H1 (cell line): ENCODE measurements around the gene MBNL2. TPM values are rescaled to one million over a fixed set of nuclear protein-coding genes. Genes with fewer than 3 reads are reported as not detected.

Experiments used
- ATF2 ChIP-seq: IDR thresholded peaks from 2 replicates; pipeline ENCODE4 v1.6.1; 2012; ENCODE audit warnings: low read length, inconsistent platforms
- ATF3 ChIP-seq: IDR thresholded peaks from 2 replicates; pipeline ENCODE4 v1.6.1; 2011; ENCODE audit warnings: low read depth, mild to moderate bottlenecking, low read length; ENCODE audit not compliant: insufficient read depth
- SAP30 ChIP-seq: fragments of 300-600 bp; sonication (generic); IDR thresholded peaks from 2 replicates; pipeline ENCODE4 v1.7.1; 2012; ENCODE audit warnings: low read length, moderate library complexity, mild to moderate bottlenecking, inconsistent platforms; ENCODE audit not compliant: insufficient read depth, insufficient replicate concordance
- polyA plus RNA-seq, 7 experiments: library from polyadenylated mRNA; depleted of rRNA in 3 of 7; stranded (reverse) in 5 of 7; unstranded in 2 of 7; fragments of >200 nt in 5 of 7; fragments of 200-250 nt in 2 of 7; gene quantifications; 1 replicate in 5 of 7; 2 replicates in 1 of 7; 4 replicates in 1 of 7; pipeline versions ENCODE4 v1.2.1 to v1.2.3, GENCODE V29; 2011 to 2013; ENCODE audit warnings: missing spikeins in 2 of 7, mixed read lengths in 2 of 7
- total RNA-seq: library from RNA; stranded (reverse); fragmentation: NEBNext Ultra II Directional; extraction: Animal tissue kit (Norgen Biotek cat#: 25700); gene quantifications from 2 replicates; pipeline ENCODE4 v1.2.1, GENCODE V29; 2021

Gene MBNL2
- total and polyA plus RNA-seq, 2 of the 8 experiments (the other 6 are each of a cell fraction or from before 2014, with no cell fraction given): 1.0 to 2.6 TPM

- TF ChIP-seq ATF3 (no peak), SAP30 (no peak), ATF2 (no peak)
These were observed 105.5 kb downstream of the MBNL2 start (continued) for GRCh38 chr13:97327506-97328221.
